Erythroblast (primary cell): Measurements from ENCODE around the gene TARM1.

Source experiments
- GATA1 ChIP-seq: IDR thresholded peaks from 2 replicates; pipeline ENCODE4 v1.6.1; 2011; ENCODE audit warnings: low read depth, mild to moderate bottlenecking, control low read depth, low read length, moderate library complexity
- POLR2A ChIP-seq: IDR thresholded peaks from 2 replicates; pipeline ENCODE4 v1.6.1; 2011; ENCODE audit warnings: mild to moderate bottlenecking, low read length

DNA sequence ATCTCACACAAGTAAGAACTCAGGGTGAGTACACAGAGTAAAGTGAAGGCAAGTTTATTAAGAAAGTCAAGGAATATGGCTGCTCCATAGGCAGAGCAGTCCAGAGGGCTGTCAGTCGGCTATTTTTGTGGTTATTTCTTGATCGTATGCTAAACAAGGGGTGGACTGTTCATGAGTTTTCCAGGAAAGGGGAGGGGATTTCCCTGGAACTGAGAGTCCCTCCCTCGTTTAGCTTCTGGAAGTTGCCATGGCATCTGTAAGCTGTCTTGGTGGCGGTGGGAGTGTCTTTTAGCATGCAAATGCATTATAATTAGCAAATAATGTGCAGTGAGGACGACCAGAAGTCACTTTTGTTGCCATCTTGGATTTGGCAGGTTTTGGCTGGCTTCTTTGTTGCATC, 11.7 kb downstream of the TARM1 start:
- no peak for TF ChIP-seq POLR2A
- no peak for TF ChIP-seq GATA1
